Stomach (tissue), 4 donors: ENCODE data around the gene POR.

ENCODE experiments used
- EP300 ChIP-seq: sonication (generic); formaldehyde crosslinking; IDR thresholded peaks from one replicate; pipeline ENCODE4 v1.6.1; 2017; ENCODE audit warnings: antibody characterized with exemption
- POLR2A ChIP-seq, 4 donors: fragments of 450-650 bp; IDR thresholded peaks; one replicate each; pipeline ENCODE4 v1.6.1; 2016; ENCODE audit warnings: antibody characterized with exemption in 4 of 4, control low read depth in 2 of 4, mild to moderate bottlenecking in 1 of 4, moderate library complexity in 1 of 4
- POLR2AphosphoS5 ChIP-seq, 3 donors: sonication (generic); formaldehyde crosslinking; IDR thresholded peaks; one replicate each; pipeline ENCODE4 v1.6.1; 2016; ENCODE audit warnings: antibody characterized with exemption in 3 of 3
- TF ChIP-seq, protein P1 (sequence below), 7 experiments: fragments of 450-650 bp in 4 of 7; fragments of 200-600 bp in 3 of 7; sonication (generic) in 3 of 7; IDR thresholded peaks; one replicate each; pipeline ENCODE4 v1.5.1; 2016 to 2019; ENCODE audit warnings: antibody characterized with exemption in 7 of 7, control low read depth in 2 of 7, mild to moderate bottlenecking in 1 of 7

DNA sequence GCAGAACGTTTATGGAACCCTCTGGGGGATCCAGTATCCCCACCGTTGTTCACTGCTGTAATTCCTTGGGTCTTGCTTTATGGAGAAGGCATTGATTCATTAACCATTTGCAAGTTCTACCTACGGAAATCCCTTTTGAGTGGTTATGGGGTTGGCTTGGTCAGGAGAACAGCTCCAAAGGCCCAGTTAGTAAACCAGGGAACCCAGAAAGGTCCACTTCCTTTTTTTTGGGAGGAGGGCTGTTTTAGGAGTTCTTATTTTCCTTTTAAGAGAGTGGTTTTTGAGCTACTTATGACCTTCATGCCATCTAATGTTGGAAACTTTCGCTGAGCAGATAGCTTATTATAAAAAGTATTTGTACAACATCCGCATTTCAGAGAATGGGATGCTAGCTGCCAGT, 1.3 kb downstream of the POR start:
- TF ChIP-seq POLR2A (IDR thresholded peaks at IDR 0.05) (no peak), EP300 (no peak), POLR2AphosphoS5 (IDR thresholded peaks at IDR 0.05) (no peak)
- TF ChIP-seq, protein P1, sequence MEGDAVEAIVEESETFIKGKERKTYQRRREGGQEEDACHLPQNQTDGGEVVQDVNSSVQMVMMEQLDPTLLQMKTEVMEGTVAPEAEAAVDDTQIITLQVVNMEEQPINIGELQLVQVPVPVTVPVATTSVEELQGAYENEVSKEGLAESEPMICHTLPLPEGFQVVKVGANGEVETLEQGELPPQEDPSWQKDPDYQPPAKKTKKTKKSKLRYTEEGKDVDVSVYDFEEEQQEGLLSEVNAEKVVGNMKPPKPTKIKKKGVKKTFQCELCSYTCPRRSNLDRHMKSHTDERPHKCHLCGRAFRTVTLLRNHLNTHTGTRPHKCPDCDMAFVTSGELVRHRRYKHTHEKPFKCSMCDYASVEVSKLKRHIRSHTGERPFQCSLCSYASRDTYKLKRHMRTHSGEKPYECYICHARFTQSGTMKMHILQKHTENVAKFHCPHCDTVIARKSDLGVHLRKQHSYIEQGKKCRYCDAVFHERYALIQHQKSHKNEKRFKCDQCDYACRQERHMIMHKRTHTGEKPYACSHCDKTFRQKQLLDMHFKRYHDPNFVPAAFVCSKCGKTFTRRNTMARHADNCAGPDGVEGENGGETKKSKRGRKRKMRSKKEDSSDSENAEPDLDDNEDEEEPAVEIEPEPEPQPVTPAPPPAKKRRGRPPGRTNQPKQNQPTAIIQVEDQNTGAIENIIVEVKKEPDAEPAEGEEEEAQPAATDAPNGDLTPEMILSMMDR (IDR thresholded peaks at IDR 0.05), result no peak
